HG02981 (cell line): ENCODE measurements around the gene SOWAHB.
"Not testable (repeated sequence)": the region's sequence is repeated elsewhere in the genome, so short reads cannot be mapped to it uniquely, and the experiment has no call there.

Source experiments
- ATAC-seq: cut with Tn5 transposase; IDR thresholded peaks from one replicate; pipeline ENCODE4 v1.9.1; 2021; ENCODE audit warnings: mild to moderate bottlenecking, moderate library complexity; ENCODE audit not compliant: unreplicated experiment

The SOWAHB gene

DNA sequence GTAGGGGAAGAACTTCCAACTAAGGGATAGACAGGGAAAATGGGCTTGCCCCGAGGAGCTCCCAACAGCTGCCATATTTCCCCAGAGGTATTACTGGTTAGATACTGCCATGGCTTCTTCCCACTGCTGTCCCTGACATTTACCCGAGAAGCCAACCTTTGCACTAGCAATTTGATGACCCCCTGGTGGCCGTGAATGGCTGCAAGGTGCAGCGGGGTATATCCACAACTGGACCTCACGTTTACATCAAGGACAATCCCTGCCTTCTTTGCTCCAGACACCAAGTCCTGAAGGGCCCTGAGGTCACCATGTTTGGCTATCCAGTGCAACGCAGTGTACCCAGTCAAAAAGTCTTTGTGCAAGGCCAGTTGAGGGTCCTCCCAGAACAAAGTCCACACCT is 2.3 kb downstream of the SOWAHB start:
- ATAC-seq: no peak

DNA sequence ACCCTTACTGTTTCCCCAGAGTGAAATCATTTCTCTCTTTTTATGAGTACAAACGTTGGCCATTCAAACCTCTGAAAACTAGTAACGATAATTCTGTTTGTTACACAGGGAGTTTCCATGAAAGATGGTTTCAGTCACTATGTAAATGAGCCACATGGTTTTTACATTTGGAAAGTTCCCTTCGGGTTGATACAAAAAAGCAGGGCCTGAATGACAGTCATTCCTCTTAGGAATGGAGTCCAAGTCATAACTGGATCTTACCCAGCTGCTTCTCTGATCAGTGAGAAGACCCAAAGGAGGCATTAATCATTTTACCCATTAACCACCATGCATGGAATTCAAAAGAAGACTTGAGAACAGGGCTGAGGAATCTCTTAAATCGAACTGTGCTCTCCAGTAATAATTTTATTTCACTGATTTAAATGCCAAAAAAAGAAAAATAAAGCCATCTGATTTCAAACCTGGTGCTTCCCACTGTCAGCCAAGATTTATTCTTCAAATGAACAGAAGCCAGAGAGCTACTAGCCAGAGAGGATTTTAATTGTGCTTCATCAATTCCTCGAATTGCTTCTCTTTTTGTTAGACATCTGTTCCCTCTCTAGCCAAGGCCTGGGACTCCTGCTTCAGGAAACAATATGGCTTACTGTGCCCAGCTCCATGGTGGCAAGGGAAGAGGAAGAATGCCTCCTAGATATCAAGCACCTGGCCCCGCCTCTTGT is 3.2 kb downstream of the SOWAHB start:
- ATAC-seq: no peak

DNA sequence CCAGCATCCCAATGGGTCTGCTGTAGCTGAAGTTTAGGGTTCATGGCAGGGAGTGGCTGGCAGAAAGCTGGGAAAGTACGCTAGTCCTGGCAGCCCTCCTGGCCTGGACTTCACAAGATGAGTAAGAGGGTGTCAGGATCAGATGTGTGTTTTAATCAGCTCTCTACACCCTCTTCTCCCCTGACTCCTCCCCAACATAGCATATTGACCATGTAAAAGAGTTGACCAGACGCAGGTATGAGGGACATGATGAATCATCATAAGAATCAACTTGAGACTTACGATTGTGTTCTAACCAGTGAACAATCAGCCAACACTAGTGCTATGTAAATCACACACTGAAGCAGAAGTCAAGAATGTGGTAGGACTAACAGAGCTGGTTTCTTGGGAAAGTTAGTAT is 5.3 kb downstream of the SOWAHB start:
- ATAC-seq: no peak

DNA sequence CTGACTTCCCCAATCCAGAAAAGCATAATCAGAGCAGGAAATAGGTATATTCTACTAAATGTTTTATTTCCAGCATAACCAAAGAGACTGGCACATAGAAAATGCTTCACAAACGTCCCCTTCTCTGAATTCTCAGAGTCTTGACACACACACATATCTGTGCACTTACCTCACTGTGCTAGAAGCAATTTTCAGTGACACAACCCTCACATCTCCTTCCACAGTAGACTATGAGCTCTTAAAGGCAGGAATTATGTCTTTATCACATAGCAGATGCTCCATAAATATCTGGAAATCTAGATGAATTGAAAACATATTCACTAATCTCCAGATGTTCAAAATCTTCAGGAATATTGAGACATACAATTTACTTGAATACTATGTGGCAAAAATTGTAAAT is 5.9 kb downstream of the SOWAHB start:
- ATAC-seq: no peak

DNA sequence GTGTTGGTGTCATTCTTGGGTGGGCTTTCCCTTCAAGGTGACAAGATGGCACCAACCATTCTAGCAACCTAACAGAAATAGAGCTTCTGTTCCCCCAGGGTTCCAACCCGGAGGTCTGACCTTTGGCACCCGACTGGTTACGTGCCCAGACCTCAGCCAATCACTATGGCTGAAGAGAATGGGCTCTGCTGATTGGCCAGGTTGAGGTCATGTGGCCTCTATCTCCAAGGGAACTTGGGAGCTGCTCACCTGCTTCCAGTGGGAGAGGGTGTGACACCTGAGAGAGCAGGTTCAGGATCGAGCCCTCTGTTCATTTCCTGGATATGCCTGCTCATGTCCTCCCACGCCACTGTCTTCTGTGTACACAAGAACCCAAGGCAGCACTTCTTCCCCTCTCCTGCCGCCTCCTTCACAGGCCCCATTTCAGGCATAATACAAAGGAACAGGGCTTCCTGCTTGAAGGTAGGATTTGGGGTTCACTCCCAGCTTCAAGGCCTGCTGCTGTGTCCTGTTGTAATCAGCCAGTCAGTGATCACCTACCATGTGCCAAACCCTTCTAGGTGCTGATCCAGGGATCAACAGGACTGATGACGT is 11.0 kb downstream of the SOWAHB start:
- no peak for ATAC-seq

DNA sequence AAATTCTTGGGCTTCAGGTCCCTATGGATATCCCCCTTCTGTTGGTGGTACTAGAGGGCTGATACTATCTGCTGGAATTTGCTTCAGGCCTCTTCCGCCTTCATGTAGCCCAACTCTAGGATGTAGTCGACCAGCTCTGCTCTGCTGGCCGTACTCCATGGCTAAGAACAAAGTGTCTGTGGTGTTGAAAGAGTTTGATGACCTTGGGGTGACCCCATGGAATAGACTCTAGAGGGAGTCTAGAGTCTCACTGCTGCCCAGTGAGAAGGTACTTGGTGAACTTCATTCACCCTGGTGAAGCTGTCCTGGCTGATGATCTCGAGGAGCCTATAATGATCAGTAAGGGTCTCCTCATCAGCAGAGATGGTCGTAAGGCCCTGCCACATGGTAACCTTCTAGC is 11.7 kb downstream of the SOWAHB start:
- no peak for ATAC-seq

DNA sequence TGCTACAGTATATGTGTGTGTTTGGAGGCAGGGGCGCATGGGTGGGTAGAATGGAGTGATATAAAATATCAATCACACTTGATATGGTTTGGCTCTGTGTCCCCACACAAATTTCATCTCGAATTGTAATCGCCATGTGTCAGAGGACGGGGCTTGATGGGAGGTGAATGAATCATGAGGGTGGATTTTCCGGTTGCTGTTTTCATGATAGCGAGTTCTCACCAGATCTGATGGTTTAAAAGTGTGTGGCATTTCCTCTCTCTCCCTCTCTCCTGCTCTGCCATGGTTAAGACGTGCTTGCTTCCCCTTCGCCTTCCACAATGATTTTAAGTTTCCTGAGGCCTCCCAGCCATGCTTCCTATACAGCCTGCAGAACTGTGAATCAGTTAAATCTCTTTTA is 14.8 kb downstream of the SOWAHB start:
- no peak for ATAC-seq

DNA sequence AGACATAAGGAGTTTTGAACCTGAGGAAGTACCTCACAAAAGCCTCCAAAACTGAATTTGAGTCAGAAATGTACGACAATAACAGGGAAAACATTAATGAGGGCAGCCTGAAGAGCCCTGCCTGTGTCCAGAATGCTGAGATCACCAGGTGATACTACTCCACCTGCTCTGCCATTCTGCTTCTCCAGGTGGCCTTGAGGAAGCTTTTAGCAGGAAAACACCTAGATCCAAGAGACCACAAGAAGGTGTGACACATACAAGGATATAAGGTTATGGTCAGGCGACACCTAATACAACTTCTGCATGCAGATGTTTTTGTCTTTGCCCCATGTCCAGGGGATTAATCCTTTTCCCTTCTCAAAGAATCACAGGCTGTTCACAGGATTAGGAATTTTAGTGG is 15.3 kb downstream of the SOWAHB start:
- no peak for ATAC-seq

DNA sequence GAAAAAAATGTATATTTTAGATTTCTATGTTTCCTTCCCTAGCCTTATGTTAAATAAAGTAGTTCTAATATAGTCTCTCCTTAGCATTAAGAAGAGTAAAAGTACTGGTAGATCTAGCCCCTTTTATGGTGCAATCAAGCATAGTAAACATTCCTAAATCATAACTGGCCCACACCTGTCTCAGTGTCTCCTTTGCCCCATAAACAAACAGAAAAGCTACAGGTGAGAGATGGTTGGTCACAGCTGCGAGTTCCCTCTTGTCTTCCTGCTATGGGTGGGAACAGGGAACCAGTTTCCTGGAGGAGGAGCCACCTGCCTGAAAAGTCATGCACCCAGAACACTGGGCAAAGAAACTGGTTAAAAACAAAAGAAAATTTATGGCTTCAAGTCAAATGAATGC is 16.6 kb downstream of the SOWAHB start:
- ATAC-seq: no peak

DNA sequence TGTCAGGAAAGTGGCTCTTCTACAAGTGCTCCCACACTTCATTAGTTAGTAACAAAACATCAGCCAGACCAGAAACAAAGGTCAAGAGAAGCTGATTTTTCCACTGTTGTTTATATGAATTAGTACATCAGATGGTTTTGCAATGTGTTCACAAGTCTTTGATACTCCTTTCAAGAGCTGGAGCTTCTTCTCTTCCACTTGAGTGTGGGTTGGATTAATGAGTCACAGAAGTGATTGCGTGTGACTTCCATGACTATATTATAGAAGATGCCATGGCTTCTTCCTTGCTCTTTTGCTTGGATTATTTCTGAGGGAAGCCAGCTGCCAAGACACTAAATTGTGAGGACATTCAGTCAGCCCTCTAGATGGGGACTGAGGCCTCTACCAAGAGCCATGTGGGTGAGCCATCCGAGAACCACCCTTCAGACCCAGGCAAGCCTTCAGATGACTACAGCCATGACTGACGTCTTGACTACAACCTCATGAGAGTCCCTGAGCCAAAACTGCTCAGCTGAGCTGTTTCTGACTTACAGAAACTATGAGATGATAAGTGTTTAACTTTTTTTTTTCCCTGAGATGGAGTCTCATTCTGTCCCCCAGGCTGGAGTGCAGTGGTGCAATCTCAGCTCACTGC is 18.1 kb downstream of the SOWAHB start:
- no peak for ATAC-seq

DNA sequence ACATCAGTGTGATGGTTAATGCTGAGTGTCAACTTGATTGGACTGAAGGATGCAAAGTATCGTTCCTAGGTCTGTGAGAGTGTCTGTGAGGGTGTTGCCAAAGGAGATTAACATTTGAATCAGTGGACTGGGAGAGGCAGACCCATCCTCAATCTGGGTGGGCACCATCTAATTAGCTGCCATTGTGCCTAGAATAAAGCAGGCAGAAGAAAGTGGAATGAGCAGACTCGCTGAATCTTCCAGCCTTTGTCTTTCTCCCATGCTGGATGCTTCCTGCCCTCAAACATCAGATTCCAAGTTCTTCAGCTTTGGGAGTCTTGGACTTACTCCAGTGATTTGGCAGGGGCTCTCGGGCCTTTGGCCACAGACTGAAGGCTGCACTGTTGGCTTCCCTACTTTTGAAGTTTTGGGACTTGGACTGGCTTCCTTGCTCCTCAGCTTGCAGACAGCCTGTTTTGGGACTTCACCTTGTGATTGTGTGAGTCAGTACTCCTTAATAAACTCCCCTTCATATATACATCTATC is 19.2 kb downstream of the SOWAHB start:
- ATAC-seq: not testable (repeated sequence)

DNA sequence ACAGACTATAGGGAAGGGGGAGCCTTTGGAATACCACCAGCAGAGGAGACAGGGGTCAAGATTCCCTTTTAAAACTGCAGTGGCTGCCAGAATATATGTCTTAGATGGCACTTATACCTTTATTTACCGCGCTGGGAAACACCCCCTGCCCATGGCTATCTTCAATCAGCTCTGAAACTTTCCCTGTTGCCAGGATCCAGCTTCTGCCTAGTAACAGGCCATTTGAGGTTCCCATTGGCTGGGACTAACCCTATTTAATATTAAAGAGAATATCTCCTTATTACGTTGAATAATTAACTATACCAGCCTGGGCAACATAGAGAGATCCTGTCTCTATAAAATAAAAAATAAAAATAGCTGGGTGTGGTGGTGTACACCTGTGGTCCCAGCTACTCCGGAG is 23.8 kb downstream of the SOWAHB start:
- ATAC-seq: no peak

DNA sequence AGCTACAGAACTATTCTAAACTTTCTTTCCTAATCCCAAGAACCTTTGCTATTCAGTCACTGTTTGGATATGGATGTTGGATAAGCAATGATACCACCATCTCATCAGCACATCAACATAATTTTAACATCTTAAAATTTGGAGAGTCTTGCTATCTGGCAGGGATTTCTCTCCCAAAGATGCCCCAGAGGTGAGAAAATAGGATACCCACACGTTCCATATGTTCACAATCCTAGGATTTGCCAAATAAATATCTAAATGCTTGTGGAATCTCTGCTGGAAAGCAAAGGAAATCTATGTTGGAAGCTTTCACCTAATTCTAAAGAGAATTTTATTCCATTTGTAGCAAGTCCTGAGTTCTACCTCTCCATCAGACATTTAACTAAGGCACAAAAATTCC is 24.4 kb downstream of the SOWAHB start:
- no peak for ATAC-seq

DNA sequence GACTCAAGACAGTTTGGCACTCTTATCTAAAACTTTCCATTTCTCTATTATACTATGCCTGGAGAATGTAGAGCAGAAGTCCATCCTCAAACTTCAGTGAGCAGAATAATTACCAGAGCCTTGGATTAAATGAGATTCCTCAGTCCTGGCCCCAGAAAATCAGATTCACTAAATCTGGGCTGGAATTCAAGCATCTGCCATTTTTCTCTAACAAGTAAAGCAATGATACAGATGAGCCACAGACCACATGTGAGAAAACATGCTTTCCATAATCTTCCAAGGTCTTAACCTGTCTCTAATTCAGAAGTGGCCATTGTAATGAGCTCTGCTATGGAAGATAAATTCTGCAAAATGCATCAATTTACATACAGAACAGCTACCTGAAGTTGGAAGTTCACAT is 25.4 kb downstream of the SOWAHB start:
- no peak for ATAC-seq

DNA sequence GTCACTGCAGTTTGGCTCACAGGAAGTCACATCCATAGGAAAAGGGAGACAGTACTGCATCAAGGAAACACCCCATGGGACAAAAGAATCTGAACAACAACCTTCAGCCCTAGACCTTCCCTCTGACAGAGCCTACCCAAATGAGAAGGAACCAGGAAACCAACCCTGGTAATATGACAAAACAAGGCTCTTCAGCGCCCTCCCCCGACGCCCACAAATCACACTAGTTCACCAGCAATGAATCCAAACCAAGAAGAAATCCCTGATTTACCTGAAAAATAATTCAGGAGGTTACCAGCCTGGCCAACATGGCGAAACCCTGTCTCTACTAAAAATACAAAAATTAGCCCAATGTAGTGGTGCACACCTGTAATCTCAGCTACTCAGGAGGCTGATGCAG is 29.2 kb downstream of the SOWAHB start:
- ATAC-seq: not testable (repeated sequence)

DNA sequence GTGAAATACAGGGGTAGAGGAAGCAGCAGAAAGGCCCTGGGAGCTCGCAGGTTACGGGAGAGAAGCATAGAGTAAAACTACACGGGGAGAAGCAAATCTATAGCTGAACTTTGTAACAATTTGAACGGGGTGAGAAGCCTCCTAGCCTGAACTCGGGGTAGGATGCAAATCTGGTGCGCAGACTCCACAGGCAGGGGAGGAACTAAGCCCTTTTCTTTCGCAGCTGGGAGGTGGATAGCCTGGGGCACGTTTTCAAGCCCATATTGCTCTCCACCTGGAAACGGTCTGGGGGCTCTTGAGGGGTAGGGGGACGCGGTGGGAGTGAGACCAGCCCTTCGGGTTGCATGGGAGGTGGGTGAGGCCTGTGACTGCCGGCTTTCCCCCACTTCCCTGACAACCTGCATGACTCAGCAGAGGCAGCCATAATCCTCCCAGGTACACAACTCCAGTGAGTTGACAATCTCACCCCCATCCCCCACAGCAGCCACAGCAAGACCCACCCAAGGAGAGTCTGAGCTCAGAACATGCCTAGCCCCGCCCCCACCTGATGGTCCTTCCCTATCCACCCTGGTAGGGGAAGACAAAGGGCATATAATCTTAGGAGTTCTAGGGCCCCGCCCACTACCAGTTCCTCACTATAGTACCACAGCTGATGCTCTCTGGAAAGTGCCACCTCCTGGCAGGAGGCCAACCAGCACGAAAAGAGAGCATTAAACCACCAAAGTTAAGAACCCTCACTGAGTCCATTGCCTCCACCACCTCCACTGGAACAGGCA is 29.9 kb downstream of the SOWAHB start:
- ATAC-seq: no peak

DNA sequence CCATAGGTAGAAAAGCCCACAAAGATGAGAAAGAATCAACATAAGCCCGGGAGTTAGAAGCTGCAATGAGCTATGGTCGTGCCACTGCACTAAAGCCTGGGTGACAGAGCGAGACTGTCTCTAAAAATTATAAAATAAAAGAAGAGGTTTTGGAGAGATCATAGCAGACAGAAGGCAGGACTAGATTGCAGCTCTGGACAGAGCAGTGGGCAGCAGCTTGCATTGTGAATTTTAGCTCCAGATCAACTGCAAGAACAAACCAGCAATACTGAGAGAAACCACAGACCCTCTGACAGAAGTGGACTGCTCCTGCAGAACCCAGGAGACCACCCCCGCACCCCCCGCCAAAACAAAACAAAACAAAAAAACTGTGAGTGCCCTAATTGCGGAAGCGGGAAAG is 30.6 kb downstream of the SOWAHB start:
- ATAC-seq: no peak

DNA sequence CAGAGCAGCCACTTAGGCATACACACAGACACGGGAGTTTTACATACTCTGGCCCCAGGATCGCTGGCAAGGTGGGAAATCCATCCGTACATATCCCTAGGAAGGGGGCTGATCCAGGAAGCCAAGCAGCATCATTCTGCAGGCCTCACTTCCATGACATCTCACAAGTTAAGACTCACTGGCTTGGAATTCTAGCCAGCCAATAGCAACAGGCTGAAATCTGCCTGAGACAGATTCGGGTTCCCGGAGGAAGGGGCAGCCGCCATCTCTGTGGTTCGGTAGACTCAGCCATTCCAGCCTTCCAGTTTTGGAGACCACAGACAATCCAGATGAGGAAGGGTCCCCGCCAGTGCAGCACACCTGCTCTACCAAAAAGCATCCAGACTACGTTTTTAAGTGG is 31.3 kb downstream of the SOWAHB start:
- no peak for ATAC-seq

DNA sequence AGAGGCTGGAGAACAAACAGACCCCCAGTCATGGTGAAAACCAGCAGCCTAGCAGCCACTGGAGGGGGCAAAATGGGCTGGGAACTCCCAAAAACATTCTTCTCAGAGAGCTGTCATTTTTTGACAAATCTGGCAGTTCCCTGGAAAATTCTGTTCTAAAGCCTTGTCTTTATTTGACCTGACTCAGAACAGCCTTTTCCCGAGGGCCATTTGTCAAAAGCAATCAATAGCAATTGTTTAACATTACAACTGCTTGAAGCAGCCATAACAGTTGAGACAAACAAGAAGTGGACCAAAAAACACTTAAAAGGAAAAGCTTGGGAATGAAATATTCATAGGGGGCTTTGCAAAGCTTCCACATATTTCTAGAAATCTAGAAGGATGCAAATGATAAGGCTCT is 39.6 kb downstream of the SOWAHB start:
- no peak for ATAC-seq

DNA sequence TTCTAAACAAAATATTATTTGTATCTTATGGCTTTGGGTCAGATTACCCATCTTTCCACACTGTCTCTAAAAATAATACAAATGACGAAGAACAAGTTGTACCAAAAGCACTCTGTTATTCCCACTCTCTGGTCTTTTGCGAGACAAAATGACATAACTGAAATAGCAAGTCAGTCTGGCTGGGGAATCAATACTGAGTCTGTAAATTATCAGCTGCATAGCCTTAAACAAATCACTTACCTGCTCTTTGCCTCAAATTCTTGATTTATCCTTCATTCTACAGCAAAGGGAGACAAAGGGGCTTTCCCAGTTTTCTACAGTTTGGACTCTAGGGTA is 40.9 kb downstream of the SOWAHB start:
- no peak for ATAC-seq

DNA sequence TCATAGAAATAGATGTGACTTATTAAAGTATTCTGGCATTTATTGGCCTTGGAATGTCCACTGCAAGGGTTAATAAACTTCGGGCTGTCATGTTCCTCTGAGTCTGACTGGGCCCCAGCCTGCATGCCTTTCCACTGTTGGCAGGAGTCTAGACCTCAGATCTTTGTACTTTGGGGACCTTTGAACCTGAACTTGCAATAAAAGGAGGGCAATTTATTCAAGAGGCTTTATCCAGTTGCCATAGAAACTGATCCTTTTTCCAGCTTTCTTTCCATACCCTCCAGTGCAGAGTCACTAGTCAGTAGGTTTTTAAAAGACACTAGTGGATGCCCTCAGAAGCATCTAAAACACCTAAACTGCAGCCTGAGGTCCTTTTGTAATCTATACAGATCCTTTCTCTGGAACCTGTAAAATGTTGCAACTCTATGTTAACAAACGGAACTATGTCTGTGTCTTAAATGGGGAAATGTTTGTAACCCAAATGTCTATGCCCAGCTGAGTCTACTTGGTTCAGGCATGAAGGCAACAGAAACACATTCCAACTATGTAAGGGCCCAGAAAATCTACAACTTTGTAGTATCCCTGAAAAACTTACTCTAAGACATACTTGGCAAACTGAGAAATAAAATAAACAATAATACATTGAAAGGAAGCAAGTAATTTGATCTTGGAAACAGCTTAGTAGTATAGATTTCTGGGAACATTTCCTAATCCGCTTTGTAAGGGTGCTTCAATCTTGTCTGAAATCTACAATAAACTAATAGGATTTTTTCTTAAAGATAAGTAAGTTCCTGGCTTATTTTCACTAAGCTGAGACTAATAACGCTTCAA is 41.5 kb downstream of the SOWAHB start:
- no peak for ATAC-seq
